NCI-H2107 treated with DMSO at 0.1 percent for 48 hours (cell line): ENCODE results near the gene PDGFA.

Source experiments
- DNase-seq: peaks from one replicate; lab custom pipeline; 2025; ENCODE audit not compliant: unreplicated experiment; lab: John Stamatoyannopoulos, UW

The PDGFA gene

GRCh38 chr7:537911-538634 is 18.4 kb upstream of the PDGFA start:
- no peak for DNase-seq

- no peak for DNase-seq
Observed at GRCh38 chr7:536231-536630, 16.6 kb upstream of the PDGFA start.

- no peak for DNase-seq
Observed at GRCh38 chr7:534959-535358, 15.3 kb upstream of the PDGFA start.

GRCh38 chr7:534075-534474 is 14.4 kb upstream of the PDGFA start:
- no peak for DNase-seq

- DNase-seq: no peak
Observed at GRCh38 chr7:533266-533665, 13.6 kb upstream of the PDGFA start.

GRCh38 chr7:532379-533143 is 12.9 kb upstream of the PDGFA start:
- DNase-seq: no peak

- no peak for DNase-seq
Observed at GRCh38 chr7:531777-532176, 12.1 kb upstream of the PDGFA start.

- no peak for DNase-seq
Observed at GRCh38 chr7:528451-528850, 8.8 kb upstream of the PDGFA start.

- DNase-seq: no peak
Observed at GRCh38 chr7:527723-528122, 8.1 kb upstream of the PDGFA start.

GRCh38 chr7:526460-527034 is 6.9 kb upstream of the PDGFA start:
- no peak for DNase-seq

- DNase-seq: no peak
Observed at GRCh38 chr7:525740-526139, 6.1 kb upstream of the PDGFA start.

- DNase-seq: no peak
Observed at GRCh38 chr7:524800-525199, 5.2 kb upstream of the PDGFA start.

GRCh38 chr7:523347-524336 is 4.0 kb upstream of the PDGFA start:
- DNase-seq: no peak

- DNase-seq: no peak
Observed at GRCh38 chr7:522951-523314, 3.3 kb upstream of the PDGFA start.

- DNase-seq: peak; percentile 6
Observed at GRCh38 chr7:522071-522950, 2.7 kb upstream of the PDGFA start.

GRCh38 chr7:521221-522070 is 1.8 kb upstream of the PDGFA start:
- no peak for DNase-seq

GRCh38 chr7:520503-521161 is 986 bp upstream of the PDGFA start:
- no peak for DNase-seq

- peak; percentile 17 for DNase-seq
Observed at GRCh38 chr7:518630-519483, 789 bp downstream of the PDGFA start.
